CD4-positive, alpha-beta T cell treated with Interleukin-15 for 4 hours (primary cell): ENCODE measurements around the gene SPPL3.
"Not testable (repeated sequence)": the region's sequence is repeated elsewhere in the genome, so short reads cannot be mapped to it uniquely, and the experiment has no call there.

Experiments used
- DNase-seq: peaks from one replicate; pipeline ENCODE4 v3.0.0-alpha.2; 2020; ENCODE audit warnings: low spot score

SPPL3 gene

DNA sequence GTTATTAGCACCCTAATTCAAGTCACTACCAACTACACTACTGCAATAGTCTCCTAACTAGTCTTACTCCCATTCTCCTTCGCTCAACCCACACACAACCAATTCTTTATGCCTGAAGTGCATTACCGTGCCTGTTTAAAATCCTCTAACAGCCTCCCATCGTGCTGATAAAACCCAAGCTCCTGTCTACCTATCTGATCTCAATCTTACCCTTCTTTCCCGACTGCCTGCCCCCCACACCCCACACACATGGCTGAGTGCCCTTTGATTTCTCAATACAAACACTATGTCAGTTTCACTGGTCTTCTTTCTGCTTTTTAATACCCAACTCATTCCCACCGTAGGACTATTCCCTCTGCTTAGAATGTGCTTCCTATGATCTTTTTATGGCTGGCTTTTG is 59.9 kb downstream of the SPPL3 start:
- DNase-seq: no peak

DNA sequence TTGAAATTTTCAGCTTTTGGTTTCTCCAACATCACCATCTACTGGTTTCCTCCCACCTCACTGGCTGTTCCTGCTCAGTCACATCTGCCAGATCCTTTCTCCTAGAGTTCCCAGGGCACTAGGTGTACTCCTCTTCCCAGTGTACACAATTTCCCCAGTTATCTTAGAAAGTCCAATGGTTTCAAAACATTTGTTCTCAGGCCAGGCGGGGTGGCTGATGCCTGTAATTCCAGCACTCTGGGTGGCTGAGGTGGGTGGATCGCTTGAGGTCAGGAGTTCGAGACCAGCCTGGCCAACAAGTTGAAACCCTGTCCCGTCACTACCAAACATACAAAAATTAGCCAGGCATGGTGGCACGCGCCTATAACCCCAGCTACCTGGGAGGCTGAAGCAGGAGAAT is 60.7 kb downstream of the SPPL3 start:
- DNase-seq: no peak

DNA sequence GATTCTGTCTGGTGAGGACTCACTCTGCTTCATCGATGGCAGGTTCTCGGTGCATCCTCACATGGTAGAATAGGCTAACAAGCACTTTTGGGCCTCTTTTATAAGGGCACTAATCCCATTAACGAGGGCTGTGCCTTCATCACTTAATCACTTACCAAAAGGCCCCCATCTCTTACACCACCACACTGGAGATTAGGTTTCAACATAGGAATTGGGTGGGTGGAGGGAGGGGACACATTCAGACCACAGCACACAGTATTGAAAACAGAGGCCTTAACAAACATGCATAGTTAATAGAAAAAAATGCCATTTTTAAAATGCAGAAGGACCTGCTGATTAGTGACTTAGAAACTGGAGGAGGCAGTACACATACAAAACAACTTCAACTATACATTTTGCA is 61.6 kb downstream of the SPPL3 start:
- no peak for DNase-seq

- no peak for DNase-seq
These were observed 62.6 kb downstream of the SPPL3 start for GRCh38 chr12:120841525-120841924.

DNA sequence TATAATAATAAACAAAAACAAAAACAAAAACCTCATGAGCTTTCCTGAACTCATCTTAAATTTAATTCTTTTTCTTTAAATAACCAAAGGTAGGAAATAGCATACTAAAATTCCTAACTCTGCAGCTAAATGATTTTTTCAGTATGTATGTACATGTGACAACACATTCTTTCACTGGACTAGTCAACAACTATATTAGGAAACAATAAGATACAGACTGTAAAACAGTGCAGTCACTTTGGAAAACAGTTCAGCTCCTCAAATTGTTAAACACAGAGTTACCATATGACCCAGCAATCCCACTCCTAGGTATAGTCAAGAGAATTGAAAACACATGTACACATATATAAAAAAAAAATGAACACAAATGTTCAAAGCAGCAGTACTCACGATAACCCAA is 64.7 kb downstream of the SPPL3 start:
- DNase-seq: no peak

GRCh38 chr12:120838629-120839383 is 65.4 kb downstream of the SPPL3 start:
- DNase-seq: not testable (repeated sequence)

GRCh38 chr12:120836114-120836684 is 68.0 kb downstream of the SPPL3 start:
- no peak for DNase-seq

GRCh38 chr12:120835657-120836056 is 68.5 kb downstream of the SPPL3 start:
- no peak for DNase-seq

- no peak for DNase-seq
These were observed 68.9 kb downstream of the SPPL3 start for GRCh38 chr12:120835304-120835612.

GRCh38 chr12:120834489-120835303 is 69.5 kb downstream of the SPPL3 start:
- no peak for DNase-seq

DNA sequence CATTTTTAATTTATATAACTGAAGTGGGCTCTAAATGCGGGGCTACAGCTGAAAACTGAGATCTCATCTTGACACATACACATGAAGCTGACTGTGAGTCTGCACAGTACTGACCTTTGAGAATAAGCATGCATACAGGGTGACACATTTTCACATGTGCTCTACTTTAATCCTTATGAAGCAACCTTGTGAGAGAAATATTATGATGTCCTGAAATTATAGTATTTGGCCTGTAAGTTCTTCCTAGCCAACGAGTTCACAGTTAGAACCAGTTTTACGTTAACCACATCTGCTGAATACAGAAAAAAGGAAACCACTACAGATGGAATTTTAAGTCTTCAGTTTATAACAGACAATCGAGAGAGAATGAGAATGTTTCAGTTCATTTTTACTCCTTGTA is 70.3 kb downstream of the SPPL3 start:
- DNase-seq: no peak

DNA sequence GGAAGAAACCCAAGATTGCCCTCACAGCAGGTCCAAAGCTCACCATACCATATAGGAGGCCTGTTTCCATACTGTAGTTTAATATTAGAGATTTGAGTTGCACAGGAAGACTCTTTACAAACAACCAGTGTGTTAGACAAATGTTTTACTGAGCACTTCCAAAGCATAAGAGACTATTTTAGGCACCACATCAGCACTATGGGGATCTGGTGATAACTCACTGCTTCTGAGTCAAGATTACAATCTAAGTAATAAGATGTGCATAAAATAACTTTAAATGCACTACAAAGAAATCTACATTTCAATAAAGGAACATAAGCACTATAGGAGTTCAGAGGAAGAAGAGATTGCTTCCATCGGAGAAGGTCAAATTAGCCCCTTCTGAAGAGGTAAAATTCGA is 71.4 kb downstream of the SPPL3 start:
- DNase-seq: no peak

GRCh38 chr12:120831648-120832267 is 72.4 kb downstream of the SPPL3 start:
- no peak for DNase-seq

DNA sequence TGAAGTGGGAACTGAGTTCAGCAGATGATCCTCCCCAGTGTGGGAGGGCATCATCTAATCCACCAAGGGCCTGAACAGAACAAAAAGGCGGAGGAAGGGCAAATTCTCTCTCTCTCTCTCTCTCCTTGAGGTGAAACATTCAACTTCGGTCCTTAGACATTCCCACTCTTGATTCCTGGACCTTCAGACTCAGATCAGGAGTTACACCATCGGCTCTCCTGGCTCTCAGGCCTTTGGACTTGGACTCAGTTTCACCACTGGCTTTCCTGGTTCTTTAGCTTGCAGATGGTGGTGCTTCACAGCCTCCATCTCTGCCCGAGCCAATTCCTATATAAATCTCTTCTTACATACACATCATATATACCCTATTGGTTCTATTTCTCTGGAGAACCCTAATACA is 73.2 kb downstream of the SPPL3 start:
- no peak for DNase-seq

DNA sequence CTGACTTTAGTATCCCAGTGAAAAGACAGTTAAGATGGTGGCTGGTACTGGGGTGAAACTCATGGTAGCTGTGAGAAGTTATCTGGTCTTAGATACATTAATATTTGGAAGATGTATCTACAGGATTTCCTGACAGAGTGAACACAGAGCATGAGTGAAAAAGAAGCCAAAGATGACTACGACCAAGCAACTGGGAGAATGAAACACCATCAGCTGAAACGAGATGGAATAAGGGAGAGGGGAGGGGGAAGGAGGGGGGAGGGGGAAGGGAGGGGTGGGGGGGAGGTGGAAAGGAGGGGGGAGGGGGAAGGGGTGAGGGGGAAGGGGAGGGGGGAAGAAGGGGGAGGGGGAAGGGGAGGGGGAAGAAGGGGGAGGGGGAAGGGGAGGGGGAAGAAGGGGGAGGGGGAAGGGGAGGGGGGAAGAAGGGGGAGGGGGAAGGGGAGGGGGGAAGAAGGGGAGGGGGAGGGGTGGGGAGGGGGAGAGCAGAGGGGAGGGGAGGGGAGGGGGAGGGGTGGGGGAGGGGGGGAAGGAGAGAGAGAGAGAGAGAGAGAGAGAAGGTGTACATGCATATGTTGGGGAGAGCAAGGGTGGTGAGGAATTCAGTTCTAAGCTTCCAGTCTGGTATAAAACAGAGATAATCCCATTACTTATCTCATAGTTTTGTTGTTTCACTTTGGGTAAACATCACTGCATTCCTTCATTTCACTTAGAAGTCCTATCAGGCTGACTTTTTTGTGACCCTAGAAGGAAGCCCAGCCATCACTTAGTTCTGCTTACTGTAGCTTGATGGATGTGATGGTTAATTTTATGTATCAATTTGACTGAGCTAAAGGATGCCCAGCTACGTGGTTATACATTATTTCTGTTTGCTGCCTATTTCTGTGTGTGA is 73.9 kb downstream of the SPPL3 start:
- DNase-seq: no peak

DNA sequence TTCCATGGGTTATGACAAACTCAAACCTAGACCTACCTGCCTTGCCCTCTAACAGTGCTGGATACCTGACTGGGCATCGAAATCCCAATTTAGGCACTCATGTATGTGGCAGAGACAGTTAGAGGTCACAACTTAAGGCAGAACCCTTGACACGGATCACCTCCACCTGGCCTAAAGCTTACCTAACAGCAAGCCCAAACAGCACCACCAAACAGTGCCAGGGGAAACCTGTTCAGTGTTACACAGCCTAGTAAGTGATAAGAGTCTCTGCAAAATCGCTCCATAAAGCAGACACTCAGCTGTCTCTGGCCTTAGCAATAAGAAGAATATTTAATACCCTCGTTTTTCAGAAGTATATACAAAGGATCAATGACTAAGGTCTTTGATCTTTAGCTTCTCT is 77.8 kb downstream of the SPPL3 start:
- DNase-seq: no peak

- no peak for DNase-seq
These were observed 78.8 kb downstream of the SPPL3 start for GRCh38 chr12:120825337-120825736.

DNA sequence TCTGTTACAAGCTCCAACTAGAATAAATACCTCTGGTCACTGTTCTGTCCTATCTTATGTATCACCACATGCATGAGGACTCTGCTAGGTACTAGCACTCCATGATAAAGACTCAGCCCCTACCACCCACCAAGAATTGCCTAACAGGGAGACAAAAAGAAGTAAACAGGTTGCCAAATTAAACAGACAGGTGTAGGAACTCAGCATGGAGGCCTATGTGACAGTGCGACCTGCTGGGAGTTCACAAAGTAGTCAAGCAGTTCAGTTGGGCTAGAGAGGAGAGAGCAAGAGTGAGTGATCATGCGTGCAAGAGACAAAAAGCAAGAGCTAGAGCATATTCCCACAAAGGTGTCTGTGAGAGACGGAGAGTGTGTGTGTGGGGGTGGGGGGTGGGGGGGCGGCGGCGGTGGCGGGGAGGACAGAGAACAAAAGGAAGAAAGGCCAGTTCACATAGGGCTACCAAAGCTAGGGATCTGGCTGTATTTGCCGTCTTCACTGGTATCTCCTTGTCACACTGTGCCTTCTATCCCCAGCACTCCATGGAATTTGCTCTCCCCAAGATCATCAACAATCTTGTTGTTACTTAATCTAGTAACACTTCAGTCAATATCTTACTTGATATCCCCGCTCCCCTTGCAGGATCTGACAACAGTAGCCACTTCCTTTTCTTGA is 81.2 kb downstream of the SPPL3 start:
- DNase-seq: no peak

DNA sequence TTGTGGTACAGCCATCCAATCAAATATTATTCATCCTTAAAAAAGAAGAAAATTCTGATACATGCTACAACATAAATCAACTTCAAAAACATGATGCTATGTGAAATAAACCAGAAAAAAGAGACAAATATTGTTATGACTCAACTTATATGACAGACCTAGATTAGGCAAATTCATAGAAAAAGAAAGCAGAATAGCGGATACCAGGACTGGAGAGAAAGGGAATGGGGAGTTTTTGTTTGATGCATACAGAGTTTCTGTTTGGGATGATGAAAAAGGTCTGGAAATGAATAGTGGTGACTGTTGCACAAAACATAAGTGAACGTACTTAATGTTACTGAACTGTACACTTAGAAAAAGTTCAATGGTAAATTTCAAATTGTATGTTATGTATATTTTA is 82.3 kb downstream of the SPPL3 start:
- DNase-seq: no peak

DNA sequence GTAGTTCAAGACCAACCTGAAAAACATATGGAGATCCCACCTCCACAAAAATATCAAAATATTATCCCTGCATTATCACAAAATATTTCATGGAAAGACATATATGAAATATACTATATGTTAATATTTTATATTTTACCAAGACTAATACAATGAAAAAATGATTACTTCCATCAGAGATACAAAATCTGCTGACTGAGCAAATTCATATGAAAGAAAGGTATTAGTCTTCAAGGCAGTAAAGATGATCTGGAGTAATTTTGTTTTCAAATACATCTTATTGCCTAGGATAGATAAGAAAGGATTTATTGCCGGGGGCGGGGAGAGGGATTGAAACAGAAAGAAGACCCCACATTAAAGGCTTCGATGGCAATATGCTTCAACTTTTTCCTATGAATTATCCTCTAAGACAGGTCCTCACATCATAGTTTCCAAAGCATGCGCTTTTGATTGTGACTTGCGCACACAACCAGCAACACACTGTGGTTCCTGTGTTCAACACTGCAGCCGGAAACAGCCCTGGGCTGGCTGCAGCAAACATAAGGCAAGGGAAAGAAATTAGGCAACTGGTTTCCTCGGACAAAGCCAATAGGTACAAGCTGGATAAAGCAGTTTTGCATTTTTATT is 83.2 kb downstream of the SPPL3 start:
- no peak for DNase-seq

DNA sequence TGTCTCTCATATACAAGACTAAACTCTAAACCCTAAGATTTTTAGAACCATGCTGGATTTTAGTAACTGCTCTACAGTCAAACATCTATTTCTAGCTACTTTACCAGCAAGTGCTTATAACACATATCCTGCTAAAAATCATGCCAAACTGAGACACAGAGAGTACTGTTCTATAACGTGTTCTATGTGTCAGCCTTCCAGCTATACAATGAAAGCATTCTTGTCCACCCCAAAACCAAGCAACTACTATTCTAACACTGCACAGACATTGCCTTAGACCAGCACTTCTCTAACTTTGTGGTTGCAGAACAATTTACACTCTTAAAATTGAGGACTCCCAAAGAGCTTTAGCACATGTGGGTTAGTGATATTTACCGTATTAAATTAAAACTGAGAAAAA is 85.7 kb downstream of the SPPL3 start:
- DNase-seq: no peak
